Heart left ventricle (tissue), 13 donors: Measurements from ENCODE around the gene SSC5D.

Source experiments
- CTCF ChIP-seq, 12 donors: fragments of 200-600 bp; sonication (generic) in 4 of 12; IDR thresholded peaks; one replicate each; pipeline versions ENCODE4 v1.5.0 to v1.8.0; 2018 to 2022; ENCODE audit warnings: antibody characterized with exemption in 12 of 12, mild to moderate bottlenecking in 5 of 12
- POLR2A ChIP-seq, 2 donors: fragments of 450-650 bp; IDR thresholded peaks; one replicate each; pipeline ENCODE4 v1.6.1; 2017; ENCODE audit warnings: antibody characterized with exemption in 2 of 2, mild to moderate bottlenecking in 2 of 2, moderate library complexity in 2 of 2
- donor health status: ischemic (EF 13 %, LVEDD 7.1; RV severe dilation, severe dysfunction).
- donor health status: DM: no; HTN: yes; CAD: no.
- donor health status: DM: no; HTN: no; CAD: no.
- donor health status: ischemic (EF 25% LVEDD 6.9; RV normal size, moderate dysfunction).
- donor health status: ischemic (EF 25% LVEDD 5.7; RV mildly dilated, moderate dysfunction).
- donor health status: ischemic (EF 35%, LVEDD 5.7; RV mildly dilated, moderate dysfunction).
- donor health status: nonischemic (EF 11% LVEDD 7.7; RV severe dilation, severe dysfunction).
- donor health status: DM: yes; HTN: yes; CAD: no.
- donor health status: PGD.
- donor health status: ischemic (EF 29% LVEDD 5.4; RV normal size, mild dysfunction).
- donor health status: nonischemic (EF 23%, LVEDD 6.1; RV moderate dilation, normal function).

GRCh38 chr19:55449469-55449868 is 38.8 kb upstream of the SSC5D start:
- TF ChIP-seq CTCF (IDR thresholded peaks at IDR 0.05) (no peak), POLR2A (IDR thresholded peaks at IDR 0.05) (no peak)
